Astrocyte of the cerebellum (primary cell): Measurements from ENCODE around the gene LRP1B.

Experiments
- DNase-seq: peaks from one replicate; pipeline ENCODE4 v3.0.0-alpha.2; 2011; ENCODE audit warnings: low read depth
- H3K4me3 ChIP-seq: 2 replicates; pipeline ENCODE4 v1.5.1; 2011; ENCODE audit warnings: mild to moderate bottlenecking, low read depth, low read length, moderate library complexity
- CTCF ChIP-seq: IDR thresholded peaks from 2 replicates; pipeline ENCODE4 v1.5.1; 2012; ENCODE audit warnings: low read length, low read depth, moderate library complexity, mild to moderate bottlenecking; ENCODE audit errors: missing control alignments
- in situ Hi-C: cut with HindIII; loops from 2 replicates; pipeline ENCODE4 v1.10.0; 2017; ENCODE audit warnings: low sequenced_read_pairs

LRP1B gene

GRCh38 chr2:141151611-141152286 lies 979.1 kb downstream of the LRP1B start:
- DNase-seq = no peak
- no peak overlapping the region for H3K4me3 ChIP-seq
- in situ Hi-C loops = no loop called here

GRCh38 chr2:141142025-141142424 lies 988.8 kb downstream of the LRP1B start:
- DNase-seq = no peak
- TF ChIP-seq CTCF = no peak
- no peak overlapping the region for H3K4me3 ChIP-seq
- in situ Hi-C loops = no loop called here

More at GRCh38 chr2:141151611-141152286, 979.1 kb downstream of the LRP1B start:
- no peak for TF ChIP-seq CTCF

GRCh38 chr2:141137122-141137693 lies 993.6 kb downstream of the LRP1B start:
- in situ Hi-C loops = no loop called here
- DNase-seq = no peak
- TF ChIP-seq CTCF = no peak
- H3K4me3 ChIP-seq = no peak overlapping the region

GRCh38 chr2:141133883-141134282 lies 996.9 kb downstream of the LRP1B start:
- no peak overlapping the region for H3K4me3 ChIP-seq
- in situ Hi-C loops = no loop called here
- no peak for DNase-seq
- no peak for TF ChIP-seq CTCF

- TF ChIP-seq CTCF = no peak
- in situ Hi-C loops = no loop called here
- H3K4me3 ChIP-seq = no peak overlapping the region
- no peak for DNase-seq
Measured at GRCh38 chr2:141125432-141125831, 1005.4 kb downstream of the LRP1B start.

GRCh38 chr2:141118836-141119235 lies 1012.0 kb downstream of the LRP1B start:
- no peak for TF ChIP-seq CTCF
- H3K4me3 ChIP-seq = no peak overlapping the region
- DNase-seq = no peak
- in situ Hi-C loops = no loop called here
